ENCODE results near the gene ACOT13. TPM values are rescaled to one million over a fixed set of nuclear protein-coding genes. Genes with fewer than 3 reads are reported as not detected.
A peak's percentile ranks its signal among the peaks of the same experiment; 100 is the strongest.

The ACOT13 gene
- 1 to 10 TPM; 3.4 to 8.9 (median 6.8) TPM for total RNA-seq

- peak; percentile 99 for ATAC-seq
- peaks cover 0 to 37% of the 10 kb centered on the region in 2 donors for H3K36me3 ChIP-seq
- no peaks in the 10 kb centered on the region for H3K9me3 ChIP-seq
- peak within 1 kb of the TSS; percentile 86 to 94 (median 91) for H3K27ac ChIP-seq
- peaks cover 7 to 50% (median 20%) of the 10 kb centered on the region in 3 donors for H3K4me1 ChIP-seq
- TF ChIP-seq POLR2AphosphoS5 (IDR thresholded peaks at IDR 0.05) (peak; percentile 80), CTCF (IDR thresholded peaks at IDR 0.05) (peak in 3 of 4 experiments; percentile 56 to 74 (median 64)), EP300 (IDR thresholded peaks at IDR 0.05) (no peak), POLR2A (IDR thresholded peaks at IDR 0.05) (peak; percentile 73 to 75)
- no peaks in the 10 kb centered on the region for H3K27me3 ChIP-seq
- WGBS, 2 donors (ENCODE audit: low coverage in 1 of 2), result 0 to 3% methylated on average over 6 to 7 of the region's 62 CpGs
- H3K4me3 ChIP-seq, result peak within 1 kb of the TSS; percentile 91 to 95
Observed at GRCh38 chr6:24666641-24667377, at the start of gene ACOT13, which contains the start of gene TDP2. Gene ACOT13, plus strand, starts transcription at chr6:24667077. Its CDS starts 187 bp downstream, at chr6:24667264. Gene TDP2, minus strand, starts transcription at chr6:24666899. Its CDS starts 37 bp downstream, at chr6:24666862.

- TF ChIP-seq CTCF (IDR thresholded peaks at IDR 0.05), result no peak
- TF ChIP-seq EP300 (IDR thresholded peaks at IDR 0.05), result no peak
- no peak for TF ChIP-seq POLR2A (IDR thresholded peaks at IDR 0.05)
- TF ChIP-seq POLR2AphosphoS5 (IDR thresholded peaks at IDR 0.05), result no peak
- Histone ChIP-seq H3K9me3 (no peaks in the 10 kb centered on the region), H3K36me3 (no peaks in the 10 kb centered on the region), H3K27ac (no peak overlapping the region), H3K4me1 (no peaks in the 10 kb centered on the region), H3K27me3 (no peaks in the 10 kb centered on the region), H3K4me3 (no peak overlapping the region)
- no peak for ATAC-seq
- 86 to 94% methylated on average over 5 of the region's 5 CpGs for WGBS, 2 donors (ENCODE audit: low coverage in 1 of 2)
Observed at GRCh38 chr6:24619661-24620060, 47.2 kb upstream of the ACOT13 start.

GRCh38 chr6:24620637-24621036, 46.2 kb upstream of the ACOT13 start:
- Histone ChIP-seq H3K4me3 (no peak overlapping the region), H3K36me3 (no peaks in the 10 kb centered on the region), H3K4me1 (no peaks in the 10 kb centered on the region), H3K27ac (no peak overlapping the region), H3K27me3 (no peaks in the 10 kb centered on the region), H3K9me3 (no peaks in the 10 kb centered on the region)
- WGBS, 2 donors (ENCODE audit: low coverage in 1 of 2), result 84 to 94% methylated on average over 3 of the region's 3 CpGs
- no peak for ATAC-seq
- TF ChIP-seq EP300 (IDR thresholded peaks at IDR 0.05) (no peak), CTCF (IDR thresholded peaks at IDR 0.05) (no peak), POLR2AphosphoS5 (IDR thresholded peaks at IDR 0.05) (no peak), POLR2A (IDR thresholded peaks at IDR 0.05) (no peak)

DNA sequence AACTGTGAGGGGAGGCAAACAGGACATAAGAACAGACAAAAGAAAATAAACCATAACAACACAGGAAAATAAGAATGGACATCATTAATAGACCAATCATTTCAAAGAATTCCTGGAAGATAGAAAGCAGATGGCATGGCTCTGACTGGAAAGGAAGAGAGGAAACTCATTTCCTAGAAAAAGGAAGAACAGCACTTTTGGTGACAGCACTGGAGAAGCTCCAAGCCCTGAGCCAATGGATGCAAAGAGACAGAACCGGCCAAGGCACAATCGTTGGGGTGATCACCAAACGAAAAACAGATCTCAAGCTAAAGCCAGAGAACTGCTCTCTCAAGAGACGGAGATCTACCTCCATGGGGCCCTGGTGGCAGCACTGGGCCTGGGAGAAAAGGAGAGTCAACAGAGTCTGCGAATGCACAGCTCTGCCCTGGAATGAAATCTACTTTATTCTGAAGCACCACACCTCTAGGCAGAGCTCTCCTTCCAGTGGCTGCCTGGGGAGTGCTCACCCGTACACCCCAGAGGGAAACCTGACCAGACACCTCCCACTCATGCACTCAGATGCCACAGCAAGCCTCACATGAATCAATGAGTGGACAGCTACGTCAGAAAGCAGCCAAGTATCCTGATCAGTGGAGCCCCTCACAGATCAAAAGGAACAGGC, 45.1 kb upstream of the ACOT13 start:
- no peaks in the 10 kb centered on the region for H3K36me3 ChIP-seq
- ATAC-seq, result no peak
- WGBS, 2 donors (ENCODE audit: low coverage in 1 of 2), result 47 to 81% methylated on average over 3 to 4 of the region's 7 CpGs

More for the DNA sequence above, 45.1 kb upstream of the ACOT13 start:
- no peak for TF ChIP-seq POLR2AphosphoS5 (IDR thresholded peaks at IDR 0.05)
- TF ChIP-seq EP300 (IDR thresholded peaks at IDR 0.05), result no peak
- TF ChIP-seq POLR2A (IDR thresholded peaks at IDR 0.05), result no peak
- TF ChIP-seq CTCF (IDR thresholded peaks at IDR 0.05), result no peak
- H3K9me3 ChIP-seq, result no peaks in the 10 kb centered on the region
- H3K27ac ChIP-seq, result no peak overlapping the region
- no peaks in the 10 kb centered on the region for H3K4me1 ChIP-seq
- no peak overlapping the region for H3K4me3 ChIP-seq
- H3K27me3 ChIP-seq, result no peaks in the 10 kb centered on the region

All from gastroesophageal sphincter (tissue), 4 donors.